IMR-90 (cell line): Measurements from ENCODE around the gene MTNR1B. TPM values are rescaled to one million over a fixed set of nuclear protein-coding genes. Genes with fewer than 3 reads are reported as not detected.

Experiments
- ATAC-seq: fragments of 200-7000 bp; cut with Tn5 transposase; 2 replicates; pipeline ENCODE4 v1.9.1; 2020; ENCODE audit warnings: low read depth, mild to moderate bottlenecking, moderate library complexity
- BruUV-seq: library from RNA; stranded (reverse); fragments of 400-500 nt; replicated peaks from 2 replicates; lab custom pipeline; 2021; lab: Mats Ljungman, UMichigan
- CTCF ChIA-PET: fragments of 300-600 bp; formaldehyde crosslinking; extraction: SDS; loops from one replicate; lab custom pipeline; 2021; ENCODE audit warnings: antibody characterized with exemption; lab: Yijun Ruan, JAX
- POLR2A ChIA-PET: fragments of 300-600 bp; sonication (Branson Sonifier 250); formaldehyde crosslinking; loops from one replicate; lab custom pipeline; 2022; ENCODE audit warnings: antibody characterized with exemption; ENCODE audit not compliant: unreplicated experiment; lab: Charles Lee
- DNase-seq: peaks from one replicate; pipeline ENCODE4 v3.0.0; 2013
- H2AFZ ChIP-seq: replicated peaks from 2 replicates; pipeline ENCODE3; 2013; ENCODE audit warnings: low read length, mild to moderate bottlenecking; ENCODE audit not compliant: poor library complexity
- H2AK5ac ChIP-seq: 2 replicates; pipeline ENCODE4 v1.6.1; 2013; ENCODE audit warnings: low read depth, low read length, inconsistent platforms
- H2AK9ac ChIP-seq: replicated peaks from 2 replicates; pipeline ENCODE3; 2013; ENCODE audit warnings: mild to moderate bottlenecking, low read depth, low read length, moderate library complexity; ENCODE audit not compliant: poor library complexity
- H2BK120ac ChIP-seq: 2 replicates; pipeline ENCODE4 v1.6.1; 2013; ENCODE audit warnings: low read depth, low read length, inconsistent platforms
- H2BK15ac ChIP-seq: 3 replicates; pipeline ENCODE4 v1.6.1; 2013; ENCODE audit warnings: low read depth, low read length, inconsistent platforms
- H2BK20ac ChIP-seq: 2 replicates; pipeline ENCODE4 v1.6.1; 2013; ENCODE audit warnings: low read depth, mild to moderate bottlenecking, inconsistent platforms, low read length, moderate library complexity
- H2BK5ac ChIP-seq: 2 replicates; pipeline ENCODE4 v1.6.1; 2013; ENCODE audit warnings: mild to moderate bottlenecking, low read depth, low read length, inconsistent platforms; ENCODE audit not compliant: poor library complexity, severe bottlenecking
- H3K14ac ChIP-seq: replicated peaks from 2 replicates; pipeline ENCODE4 v1.6.1; 2013; ENCODE audit warnings: low read depth, low read length, inconsistent platforms
- H3K18ac ChIP-seq: 2 replicates; pipeline ENCODE4 v1.6.1; 2013; ENCODE audit warnings: low read depth, low read length, control low read depth
- H3K23ac ChIP-seq: 2 replicates; pipeline ENCODE4 v1.6.1; 2013; ENCODE audit warnings: low read depth, low read length, inconsistent platforms
- H3K27ac ChIP-seq: 2 replicates; pipeline ENCODE4 v1.5.1; 2013; ENCODE audit warnings: mild to moderate bottlenecking, control low read depth, low read length; ENCODE audit not compliant: insufficient read depth
- H3K27me3 ChIP-seq: 2 replicates; pipeline ENCODE4 v1.6.1; 2013; ENCODE audit warnings: low read length; ENCODE audit not compliant: control insufficient read depth, insufficient read depth
- H3K36me3 ChIP-seq: 2 replicates; pipeline ENCODE4 v1.6.1; 2013; ENCODE audit warnings: low read length, mixed read lengths; ENCODE audit not compliant: control insufficient read depth, insufficient read depth
- H3K4ac ChIP-seq: 2 replicates; pipeline ENCODE4 v1.6.1; 2013; ENCODE audit warnings: low read depth, low read length, inconsistent platforms
- H3K4me1 ChIP-seq: 2 replicates; pipeline ENCODE4 v1.6.1; 2013; ENCODE audit warnings: low read length, mixed read lengths; ENCODE audit not compliant: control insufficient read depth, insufficient read depth
- H3K4me2 ChIP-seq: 2 replicates; pipeline ENCODE4 v1.6.1; 2013; ENCODE audit warnings: low read depth, mild to moderate bottlenecking, control low read depth, low read length, moderate library complexity
- H3K4me3 ChIP-seq: 2 replicates; pipeline ENCODE4 v1.5.1; 2013; ENCODE audit warnings: low read depth, mild to moderate bottlenecking, control low read depth, low read length, moderate library complexity; ENCODE audit not compliant: insufficient read depth
- H3K56ac ChIP-seq: 2 replicates; pipeline ENCODE4 v1.6.1; 2013; ENCODE audit warnings: low read length, inconsistent platforms; ENCODE audit not compliant: insufficient read depth; ENCODE audit errors: extremely low read depth
- H3K79me1 ChIP-seq, 2 experiments: 2 replicates each; pipeline ENCODE4 v1.6.1; 2013; ENCODE audit warnings: low read length in 2 of 2, inconsistent platforms in 1 of 2, low read depth in 1 of 2
- H3K9ac ChIP-seq: 2 replicates; pipeline ENCODE4 v1.6.1; 2013; ENCODE audit warnings: low read depth, low read length, control low read depth
- H3K9me1 ChIP-seq: 2 replicates; pipeline ENCODE4 v1.6.1; 2013; ENCODE audit warnings: low read length, inconsistent platforms; ENCODE audit not compliant: insufficient read depth
- H3K9me3 ChIP-seq: 2 replicates; pipeline ENCODE4 v1.6.1; 2013; ENCODE audit warnings: low read length; ENCODE audit not compliant: control insufficient read depth, insufficient read depth
- H4K20me1 ChIP-seq: 2 replicates; pipeline ENCODE4 v1.6.1; 2013; ENCODE audit warnings: low read length, inconsistent platforms; ENCODE audit not compliant: insufficient read depth
- H4K5ac ChIP-seq: 2 replicates; pipeline ENCODE4 v1.6.1; 2013; ENCODE audit warnings: mild to moderate bottlenecking, low read depth, low read length, control low read depth
- H4K8ac ChIP-seq, 2 experiments: 2 replicates each; pipeline ENCODE4 v1.6.1; 2013; ENCODE audit warnings: low read depth in 2 of 2, low read length in 2 of 2, control low read depth in 1 of 2, inconsistent platforms in 1 of 2
- H4K91ac ChIP-seq: 2 replicates; pipeline ENCODE4 v1.6.1; 2013; ENCODE audit warnings: low read depth, low read length, inconsistent platforms; ENCODE audit not compliant: insufficient read depth
- BHLHE40 ChIP-seq: fragments of 150-350 bp; IDR thresholded peaks from 2 replicates; pipeline ENCODE4 v1.6.1; 2016; ENCODE audit warnings: mild to moderate bottlenecking, low read depth, low read length
- CEBPB ChIP-seq: IDR thresholded peaks from 2 replicates; pipeline ENCODE4 v1.6.1; 2012; ENCODE audit warnings: low read depth, low read length, improper control_type of control experiment
- CHD1 ChIP-seq: IDR thresholded peaks from 2 replicates; pipeline ENCODE4 v1.6.1; 2012; ENCODE audit warnings: low read depth, low read length, improper control_type of control experiment
- FOS ChIP-seq: fragments of 150-350 bp; IDR thresholded peaks from 2 replicates; pipeline ENCODE4 v1.6.1; 2016; ENCODE audit warnings: low read depth, low read length
- MAFK ChIP-seq: IDR thresholded peaks from 2 replicates; pipeline ENCODE4 v1.6.1; 2012; ENCODE audit warnings: low read depth, low read length, improper control_type of control experiment
- MAZ ChIP-seq: IDR thresholded peaks from 2 replicates; pipeline ENCODE4 v1.6.1; 2012; ENCODE audit warnings: low read depth, mild to moderate bottlenecking, low read length, improper control_type of control experiment, moderate library complexity, borderline replicate concordance
- MXI1 ChIP-seq: IDR thresholded peaks from 2 replicates; pipeline ENCODE4 v1.6.1; 2012; ENCODE audit warnings: low read depth, mild to moderate bottlenecking, low read length, moderate library complexity, borderline replicate concordance
- NFE2L2 ChIP-seq: fragments of 150-350 bp; IDR thresholded peaks from 2 replicates; pipeline ENCODE4 v1.6.1; 2016; ENCODE audit warnings: low read depth, mild to moderate bottlenecking, low read length
- POLR2A ChIP-seq: IDR thresholded peaks from 2 replicates; pipeline ENCODE4 v1.6.1; 2012; ENCODE audit warnings: mild to moderate bottlenecking, low read depth, low read length
- RAD21 ChIP-seq: IDR thresholded peaks from 2 replicates; pipeline ENCODE4 v1.6.1; 2012; ENCODE audit warnings: low read length, improper control_type of control experiment
- RCOR1 ChIP-seq: IDR thresholded peaks from 2 replicates; pipeline ENCODE4 v1.6.1; 2012; ENCODE audit warnings: mild to moderate bottlenecking, low read length, improper control_type of control experiment; ENCODE audit not compliant: insufficient replicate concordance
- RFX5 ChIP-seq: IDR thresholded peaks from 2 replicates; pipeline ENCODE4 v1.8.0; 2012; ENCODE audit warnings: low read depth, mild to moderate bottlenecking, low read length, moderate library complexity
- SMC3 ChIP-seq: fragments of 150-350 bp; IDR thresholded peaks from 2 replicates; pipeline ENCODE4 v1.6.1; 2016; ENCODE audit warnings: low read depth, mild to moderate bottlenecking, antibody characterized with exemption, low read length, moderate library complexity
- WGBS, 2 experiments: methylation state at CpG; one replicate each; pipeline versions ENCODE4 v1.1.5 to v1.1.7; 2013; ENCODE audit warnings: missing lambda C conversion rate in 2 of 2; ENCODE audit not compliant: insufficient read length in 1 of 2; ENCODE audit errors: extremely low coverage in 2 of 2; 5-methylcytosine and 5-hydroxymethylcytosine counted together
- dilution Hi-C: fragments of 300-500 bp; cut with HindIII; formaldehyde crosslinking; loops from one replicate; pipeline ENCODE4 v1.14.3; 2018; ENCODE audit warnings: low sequenced_read_pairs; ENCODE audit not compliant: unreplicated experiment
- in situ Hi-C: fragments of 300-500 bp; cut with MboI; formaldehyde crosslinking; loops from 3 replicates; pipeline ENCODE4 v1.14.3; 2019; ENCODE audit warnings: low sequenced_read_pairs, inconsistent platforms, mixed read lengths
- intact Hi-C: fragments of 100-400 bp; cut with micrococcal nuclease; formaldehyde crosslinking; loops from 2 replicates; pipeline ENCODE4 v1.10.0; 2022
- polyA plus RNA-seq, 3 experiments: library from polyadenylated mRNA; depleted of rRNA; stranded (reverse); fragments of >200 nt; gene quantifications; 2 replicates each; pipeline ENCODE4 v1.2.3, GENCODE V29; 2012; ENCODE audit warnings: low replicate concordance in 1 of 3
- total RNA-seq: library from RNA; depleted of rRNA; stranded (reverse); fragments of >200 nt; gene quantifications from 2 replicates; pipeline ENCODE4 v1.2.3, GENCODE V29; 2012
- TF ChIP-seq, protein P1 (sequence below): conservative IDR thresholded peaks from 2 replicates; pipeline ENCODE4 v1.5.1; 2012; ENCODE audit warnings: mild to moderate bottlenecking, low read depth, low read length, improper control_type of control experiment
- TF ChIP-seq, protein P2 (sequence below): fragments of 150-350 bp; IDR thresholded peaks from 2 replicates; pipeline ENCODE4 v1.6.1; 2017; ENCODE audit warnings: mild to moderate bottlenecking, antibody characterized with exemption, low read length, low read depth
- TF ChIP-seq, protein P3 (sequence below): fragments of 150-350 bp; IDR thresholded peaks from 2 replicates; pipeline ENCODE4 v1.6.1; 2016; ENCODE audit warnings: low read depth, mild to moderate bottlenecking, low read length, moderate library complexity, borderline replicate concordance

MTNR1B gene
- total and polyA plus RNA-seq, 2 of the 4 experiments (the other 2 are of a cell fraction) = under 0.01 to 0.07 TPM

DNA sequence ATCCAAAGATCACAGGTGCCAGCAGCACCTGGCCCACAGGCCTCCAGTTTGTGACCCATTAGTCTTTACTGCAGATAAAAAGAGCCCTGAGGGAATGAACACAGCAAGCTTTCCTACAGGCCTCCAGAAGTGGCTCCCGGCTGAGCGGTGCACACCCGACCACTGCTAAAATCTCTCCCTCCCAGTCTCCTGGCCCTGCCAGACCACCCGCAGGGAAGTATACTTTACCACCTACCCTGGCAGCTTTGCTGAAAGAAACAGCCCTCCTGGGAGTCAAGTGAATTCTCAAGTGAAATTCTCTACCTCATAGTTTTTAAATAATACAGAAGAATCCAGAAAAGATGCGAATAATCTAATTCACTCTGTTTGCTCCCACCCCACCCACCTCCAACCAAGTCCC lies 15.4 kb upstream of the MTNR1B start:
- H2BK15ac ChIP-seq = no peak overlapping the region
- H3K9me1 ChIP-seq = no peaks in the 10 kb centered on the region
- H3K4me3 ChIP-seq = no peak overlapping the region
- no peaks in the 10 kb centered on the region for H3K4me1 ChIP-seq
- CTCF ChIA-PET = interaction anchor here (0.6 kb wide), 1 partner anchor 206 kb away, joined by 3 read pairs; no protein-coding TSS in a partner anchor
- no peak overlapping the region for H3K9ac ChIP-seq
- H3K36me3 ChIP-seq = no peaks in the 10 kb centered on the region
- H2BK20ac ChIP-seq = no peak overlapping the region
- intact Hi-C loops = no loop called here
- H2AK9ac ChIP-seq = no peak overlapping the region
- H3K79me1 ChIP-seq = no peaks in the 10 kb centered on the region
- WGBS, 2 experiments = 80% methylated on average over 3 of the region's 5 CpGs; no CpG with 5 or more reads in 1 of the 2 experiments
- H3K27me3 ChIP-seq = no peaks in the 10 kb centered on the region
- H4K20me1 ChIP-seq = no peaks in the 10 kb centered on the region
- TF ChIP-seq POLR2A = no peak
- no peak for TF ChIP-seq RAD21
- TF ChIP-seq CEBPB = no peak
- no peak for TF ChIP-seq BHLHE40
- no peak for TF ChIP-seq CHD1
- TF ChIP-seq RFX5 = no peak
- no peak for TF ChIP-seq NFE2L2
- TF ChIP-seq, protein P1, sequence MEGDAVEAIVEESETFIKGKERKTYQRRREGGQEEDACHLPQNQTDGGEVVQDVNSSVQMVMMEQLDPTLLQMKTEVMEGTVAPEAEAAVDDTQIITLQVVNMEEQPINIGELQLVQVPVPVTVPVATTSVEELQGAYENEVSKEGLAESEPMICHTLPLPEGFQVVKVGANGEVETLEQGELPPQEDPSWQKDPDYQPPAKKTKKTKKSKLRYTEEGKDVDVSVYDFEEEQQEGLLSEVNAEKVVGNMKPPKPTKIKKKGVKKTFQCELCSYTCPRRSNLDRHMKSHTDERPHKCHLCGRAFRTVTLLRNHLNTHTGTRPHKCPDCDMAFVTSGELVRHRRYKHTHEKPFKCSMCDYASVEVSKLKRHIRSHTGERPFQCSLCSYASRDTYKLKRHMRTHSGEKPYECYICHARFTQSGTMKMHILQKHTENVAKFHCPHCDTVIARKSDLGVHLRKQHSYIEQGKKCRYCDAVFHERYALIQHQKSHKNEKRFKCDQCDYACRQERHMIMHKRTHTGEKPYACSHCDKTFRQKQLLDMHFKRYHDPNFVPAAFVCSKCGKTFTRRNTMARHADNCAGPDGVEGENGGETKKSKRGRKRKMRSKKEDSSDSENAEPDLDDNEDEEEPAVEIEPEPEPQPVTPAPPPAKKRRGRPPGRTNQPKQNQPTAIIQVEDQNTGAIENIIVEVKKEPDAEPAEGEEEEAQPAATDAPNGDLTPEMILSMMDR = no peak
- TF ChIP-seq, protein P2, sequence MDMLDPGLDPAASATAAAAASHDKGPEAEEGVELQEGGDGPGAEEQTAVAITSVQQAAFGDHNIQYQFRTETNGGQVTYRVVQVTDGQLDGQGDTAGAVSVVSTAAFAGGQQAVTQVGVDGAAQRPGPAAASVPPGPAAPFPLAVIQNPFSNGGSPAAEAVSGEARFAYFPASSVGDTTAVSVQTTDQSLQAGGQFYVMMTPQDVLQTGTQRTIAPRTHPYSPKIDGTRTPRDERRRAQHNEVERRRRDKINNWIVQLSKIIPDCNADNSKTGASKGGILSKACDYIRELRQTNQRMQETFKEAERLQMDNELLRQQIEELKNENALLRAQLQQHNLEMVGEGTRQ = no peak
- TF ChIP-seq MAZ = no peak
- TF ChIP-seq SMC3 = no peak
- TF ChIP-seq RCOR1 = no peak
- TF ChIP-seq FOS = no peak
- no peak for TF ChIP-seq MXI1
- TF ChIP-seq, protein P3, sequence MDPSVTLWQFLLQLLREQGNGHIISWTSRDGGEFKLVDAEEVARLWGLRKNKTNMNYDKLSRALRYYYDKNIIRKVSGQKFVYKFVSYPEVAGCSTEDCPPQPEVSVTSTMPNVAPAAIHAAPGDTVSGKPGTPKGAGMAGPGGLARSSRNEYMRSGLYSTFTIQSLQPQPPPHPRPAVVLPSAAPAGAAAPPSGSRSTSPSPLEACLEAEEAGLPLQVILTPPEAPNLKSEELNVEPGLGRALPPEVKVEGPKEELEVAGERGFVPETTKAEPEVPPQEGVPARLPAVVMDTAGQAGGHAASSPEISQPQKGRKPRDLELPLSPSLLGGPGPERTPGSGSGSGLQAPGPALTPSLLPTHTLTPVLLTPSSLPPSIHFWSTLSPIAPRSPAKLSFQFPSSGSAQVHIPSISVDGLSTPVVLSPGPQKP = no peak
- no peak for TF ChIP-seq MAFK
- POLR2A ChIA-PET = no interaction called here
- in situ Hi-C loops = no loop called here
- no peak overlapping the region for H2BK120ac ChIP-seq
- H4K91ac ChIP-seq = no peak overlapping the region
- H3K18ac ChIP-seq = no peak overlapping the region
- H3K27ac ChIP-seq = no peak overlapping the region
- H3K9me3 ChIP-seq = peaks cover 1% of the 10 kb centered on the region
- no peak overlapping the region for H2BK5ac ChIP-seq
- no peak for ATAC-seq
- no peak overlapping the region for H3K4ac ChIP-seq
- H4K8ac ChIP-seq = no peak overlapping the region
- no peak overlapping the region for H2AK5ac ChIP-seq
- H3K23ac ChIP-seq = no peak overlapping the region
- no peak overlapping the region for H4K5ac ChIP-seq
- no TSS peak for BruUV-seq
- no peak overlapping the region for H3K14ac ChIP-seq
- dilution Hi-C loops = no loop called here
- H3K4me2 ChIP-seq = no peak overlapping the region
- DNase-seq = no peak
- H3K56ac ChIP-seq = no peak overlapping the region
- peak overlapping the region; percentile 49 for H2AFZ ChIP-seq
